Gastrocnemius medialis (tissue), 4 donors: ENCODE data around the gene BCAS4.

ENCODE experiments used
- POLR2A ChIP-seq, 2 donors: fragments of 450-650 bp; IDR thresholded peaks; one replicate each; pipeline ENCODE4 v1.6.1; 2017; ENCODE audit warnings: antibody characterized with exemption in 2 of 2, mild to moderate bottlenecking in 2 of 2, moderate library complexity in 2 of 2
- TF ChIP-seq, protein P1 (sequence below), 5 experiments: fragments of 450-650 bp in 3 of 5; fragments of 200-600 bp in 2 of 5; sonication (generic) in 2 of 5; IDR thresholded peaks in 4 of 5; conservative IDR thresholded peaks in 1 of 5; 1 replicate in 4 of 5; 2 replicates in 1 of 5; pipeline ENCODE4 v1.5.1; 2016 to 2019; ENCODE audit warnings: antibody characterized with exemption in 5 of 5, mild to moderate bottlenecking in 3 of 5, moderate library complexity in 3 of 5

DNA sequence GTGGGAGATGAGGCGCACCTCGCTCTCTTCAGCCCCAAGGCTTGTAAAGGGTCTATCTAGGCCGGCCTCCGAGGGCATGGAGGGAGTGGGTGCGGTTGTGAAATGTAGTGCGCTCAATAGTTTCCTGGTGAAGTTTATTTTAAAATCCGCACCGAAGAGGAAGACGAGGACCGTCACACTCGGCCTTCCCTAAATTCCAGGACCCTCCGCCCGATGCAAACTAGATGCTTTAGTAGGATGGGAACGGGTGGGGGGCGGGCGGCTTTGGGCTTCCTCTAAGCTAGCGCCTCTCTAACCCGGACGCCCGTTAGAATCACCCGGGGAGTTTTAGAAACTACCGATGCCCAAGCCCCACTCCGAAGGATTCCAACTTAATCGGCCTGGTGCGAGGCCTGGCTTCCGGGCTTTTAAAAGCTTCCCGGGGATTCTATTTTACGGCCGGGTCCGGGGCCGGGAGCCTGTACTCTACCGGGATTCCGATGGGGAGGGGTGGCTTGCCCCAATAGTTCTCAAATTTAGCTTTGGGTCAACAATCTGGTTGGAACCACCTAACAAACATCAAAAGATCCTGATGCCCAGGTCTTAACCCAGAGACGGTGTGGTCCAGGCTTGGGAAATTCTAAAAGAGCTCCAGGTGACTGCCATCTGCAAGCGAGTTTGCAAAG is 548 bp upstream of the BCAS4 start:
- TF ChIP-seq, protein P1, sequence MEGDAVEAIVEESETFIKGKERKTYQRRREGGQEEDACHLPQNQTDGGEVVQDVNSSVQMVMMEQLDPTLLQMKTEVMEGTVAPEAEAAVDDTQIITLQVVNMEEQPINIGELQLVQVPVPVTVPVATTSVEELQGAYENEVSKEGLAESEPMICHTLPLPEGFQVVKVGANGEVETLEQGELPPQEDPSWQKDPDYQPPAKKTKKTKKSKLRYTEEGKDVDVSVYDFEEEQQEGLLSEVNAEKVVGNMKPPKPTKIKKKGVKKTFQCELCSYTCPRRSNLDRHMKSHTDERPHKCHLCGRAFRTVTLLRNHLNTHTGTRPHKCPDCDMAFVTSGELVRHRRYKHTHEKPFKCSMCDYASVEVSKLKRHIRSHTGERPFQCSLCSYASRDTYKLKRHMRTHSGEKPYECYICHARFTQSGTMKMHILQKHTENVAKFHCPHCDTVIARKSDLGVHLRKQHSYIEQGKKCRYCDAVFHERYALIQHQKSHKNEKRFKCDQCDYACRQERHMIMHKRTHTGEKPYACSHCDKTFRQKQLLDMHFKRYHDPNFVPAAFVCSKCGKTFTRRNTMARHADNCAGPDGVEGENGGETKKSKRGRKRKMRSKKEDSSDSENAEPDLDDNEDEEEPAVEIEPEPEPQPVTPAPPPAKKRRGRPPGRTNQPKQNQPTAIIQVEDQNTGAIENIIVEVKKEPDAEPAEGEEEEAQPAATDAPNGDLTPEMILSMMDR (IDR thresholded peaks at IDR 0.05 in 4 of 5, conservative IDR thresholded peaks at IDR 0.05 in 1 of 5) = no peak
- no peak for TF ChIP-seq POLR2A (IDR thresholded peaks at IDR 0.05)
